Measurements from ENCODE around the gene ZDHHC5.

ZDHHC5 gene

GRCh38 chr11:57735619-57736298, 67.8 kb downstream of the ZDHHC5 start:
- DNase-seq: no peak

DNA sequence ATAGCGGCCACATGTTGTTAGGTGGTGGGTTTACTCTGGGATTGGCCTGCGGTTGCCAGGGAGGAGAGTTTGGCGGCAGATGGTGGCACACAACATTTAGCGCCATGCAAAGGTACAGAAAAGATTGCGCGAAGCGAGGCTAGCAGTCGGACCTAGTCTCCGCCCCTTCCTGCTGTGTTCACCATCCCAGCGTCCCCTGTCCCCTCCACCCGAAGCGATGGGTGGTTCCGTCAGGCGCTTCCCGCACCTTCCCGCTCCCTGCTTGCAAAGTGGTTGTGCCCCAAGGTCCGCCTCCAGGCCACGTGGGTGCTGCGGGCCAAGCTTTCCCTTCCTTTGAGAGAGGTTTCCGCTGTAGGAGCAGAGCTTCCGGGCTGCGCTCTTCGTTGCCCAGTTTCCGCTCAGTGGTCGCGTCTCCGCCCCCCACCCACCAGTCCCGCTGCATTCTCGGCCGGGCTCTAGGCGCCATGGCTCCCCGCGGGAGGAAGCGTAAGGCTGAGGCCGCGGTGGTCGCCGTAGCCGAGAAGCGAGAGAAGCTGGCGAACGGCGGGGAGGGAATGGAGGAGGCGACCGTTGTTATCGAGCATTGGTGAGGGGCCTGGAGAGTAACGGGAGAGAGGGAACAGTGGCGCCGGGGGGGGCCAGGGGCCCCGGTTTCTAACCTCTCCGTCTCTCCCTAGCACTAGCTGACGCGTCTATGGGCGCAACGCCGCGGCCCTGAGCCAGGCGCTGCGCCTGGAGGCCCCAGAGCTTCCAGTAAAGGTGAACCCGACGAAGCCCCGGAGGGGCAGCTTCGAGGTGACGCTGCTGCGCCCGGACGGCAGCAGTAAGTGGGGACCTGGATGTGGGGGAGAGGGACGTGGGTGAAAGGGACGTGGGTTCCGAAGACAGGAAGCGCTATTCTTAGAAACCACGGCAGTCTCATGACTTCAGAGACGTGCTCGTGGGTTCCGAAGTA, 73.5 kb downstream of the ZDHHC5 start, which contains the start of gene SELENOH:
Gene SELENOH, plus strand, starts transcription at position 360 of the 955 bp plus-strand sequence. Its CDS starts 105 bp downstream, at position 465.
- DNase-seq: peak; percentile 97

DNA sequence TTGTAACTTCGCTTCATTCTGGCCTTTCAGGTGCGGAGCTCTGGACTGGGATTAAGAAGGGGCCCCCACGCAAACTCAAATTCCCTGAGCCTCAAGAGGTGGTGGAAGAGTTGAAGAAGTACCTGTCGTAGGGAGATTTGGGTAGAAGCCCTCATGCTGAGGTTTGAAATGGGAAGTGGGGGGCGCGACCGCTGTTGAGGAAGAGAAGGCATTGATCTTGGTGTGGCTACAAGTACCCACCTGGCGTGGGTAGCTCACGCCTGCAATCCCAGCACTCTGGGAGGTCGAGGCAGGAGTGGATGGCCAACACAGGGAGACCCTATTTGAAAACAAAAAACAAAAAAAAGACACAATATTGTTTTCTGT, 74.2 kb downstream of the ZDHHC5 start:
- no peak for DNase-seq

DNA sequence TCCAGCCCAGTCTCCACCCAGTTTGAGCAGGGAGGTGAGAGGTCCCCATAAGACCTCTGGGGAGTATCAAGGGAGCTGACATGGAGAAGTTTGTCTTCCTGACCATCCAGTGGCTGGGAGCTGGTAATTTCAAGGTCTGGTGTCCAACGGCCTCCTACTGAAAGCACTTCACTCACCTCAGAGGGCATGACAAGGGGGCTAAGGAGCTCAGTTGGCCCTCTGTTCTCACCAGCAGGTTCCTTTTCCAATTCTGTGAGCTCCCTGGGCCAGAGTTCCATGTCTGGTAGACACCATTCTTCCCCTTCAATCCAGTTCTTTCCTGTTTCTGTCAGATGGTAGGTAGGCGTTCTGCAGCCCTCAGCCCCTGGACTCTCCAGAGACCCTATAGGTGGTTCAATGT, 76.4 kb downstream of the ZDHHC5 start:
- no peak for DNase-seq

DNA sequence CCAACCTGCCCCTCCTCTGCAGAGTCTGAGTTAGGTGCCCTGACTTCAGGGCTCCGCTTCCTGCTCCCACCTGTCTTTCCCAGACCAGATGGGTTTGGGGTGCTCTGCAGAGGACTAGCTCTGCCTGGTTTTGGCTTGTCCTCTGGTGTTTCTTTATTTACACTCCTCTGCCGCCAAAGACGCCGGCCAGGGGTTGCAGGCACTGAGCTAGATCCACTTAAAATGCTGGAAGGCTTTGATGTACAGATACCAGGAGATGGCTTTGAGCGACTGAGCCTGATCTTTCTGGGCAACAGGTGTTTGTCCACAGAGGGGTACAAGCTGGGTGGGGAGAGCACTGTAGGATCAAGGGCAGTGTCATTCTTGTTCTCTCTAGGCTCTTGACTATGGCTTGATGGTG, 77.3 kb downstream of the ZDHHC5 start:
- no peak for DNase-seq

DNA sequence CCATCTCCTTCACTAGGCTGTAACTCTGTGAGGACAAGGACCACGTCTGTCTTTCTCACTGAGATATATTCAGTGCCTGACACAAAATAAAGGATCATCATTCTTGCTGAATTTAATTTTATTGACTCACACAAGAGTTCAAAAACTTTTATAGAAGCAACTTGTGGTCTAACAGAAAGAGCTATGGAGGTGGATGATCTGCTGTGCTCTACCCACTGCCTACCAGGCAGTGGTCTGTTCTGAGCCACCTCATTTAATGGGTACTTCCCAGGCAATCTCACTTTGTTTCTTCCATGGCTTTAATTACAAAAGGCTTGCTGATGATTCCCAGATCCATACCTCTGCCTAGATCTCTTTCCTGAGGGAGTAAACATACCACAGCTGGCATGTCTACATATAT, 79.0 kb downstream of the ZDHHC5 start:
- DNase-seq: no peak

All from suppressor macrophage treated with lipopolysaccharide for 4 hours (primary cell).